ENCODE data around the gene CSK. TPM values are rescaled to one million over a fixed set of nuclear protein-coding genes. Genes with fewer than 3 reads are reported as not detected.

CSK gene
- total RNA-seq, 2 donors from 2014 or later = 64.3 to 68.5 TPM

- H3K36me3 ChIP-seq (ENCODE audit: control insufficient read depth, insufficient read depth, low read length) = peaks cover 50% of the 10 kb centered on the region
- H3K4me1 Mint-ChIP-seq = peaks cover 3% of the 10 kb centered on the region
- no peak for DNase-seq
- no peaks in the 10 kb centered on the region for H3K9me3 ChIP-seq (ENCODE audit: control insufficient read depth, low read length)
- no peak overlapping the region for H3K9ac ChIP-seq (ENCODE audit: extremely low read depth, low read length, poor library complexity, severe bottlenecking)
- H3K4me3 Mint-ChIP-seq = no peak overlapping the region
- TF ChIP-seq CTCF (conservative IDR thresholded peaks at IDR 0.05) = no peak
- no peak overlapping the region for H3K27ac Mint-ChIP-seq
- H3K36me3 Mint-ChIP-seq (ENCODE audit: low read depth) = peaks cover 35% of the 10 kb centered on the region
- 95 to 96% methylated on average over 6 to 20 of the region's 20 CpGs for whole genome bisulfite sequencing, 2 experiments (ENCODE audit: insufficient coverage in 1 of 2, insufficient read length in 1 of 2)
- H3K27ac ChIP-seq (ENCODE audit: low read depth, low read length) = no peak overlapping the region
- no peaks in the 10 kb centered on the region for H3K27me3 ChIP-seq (ENCODE audit: control insufficient read depth, insufficient read depth, low read length, poor library complexity, severe bottlenecking)
- H3K4me3 ChIP-seq (ENCODE audit: low read length) = no peak overlapping the region
- H3K27me3 Mint-ChIP-seq (ENCODE audit: insufficient read depth) = no peaks in the 10 kb centered on the region
- no peaks in the 10 kb centered on the region for H3K9me3 Mint-ChIP-seq
- H3K4me1 ChIP-seq (ENCODE audit: control insufficient read depth, insufficient read depth, low read length) = no peaks in the 10 kb centered on the region
Observed at GRCh38 chr15:74802290-74802689, 20.4 kb downstream of the CSK start.

- no peaks in the 10 kb centered on the region for H3K9me3 ChIP-seq (ENCODE audit: control insufficient read depth, low read length)
- Mint-ChIP-seq H3K4me1 (peaks cover 3% of the 10 kb centered on the region), H3K36me3 (ENCODE audit: low read depth) (peaks cover 35% of the 10 kb centered on the region), H3K9me3 (no peaks in the 10 kb centered on the region), H3K4me3 (no peak overlapping the region), H3K27me3 (ENCODE audit: insufficient read depth) (no peaks in the 10 kb centered on the region), H3K27ac (no peak overlapping the region)
- no peak overlapping the region for H3K4me3 ChIP-seq (ENCODE audit: low read length)
- peaks cover 50% of the 10 kb centered on the region for H3K36me3 ChIP-seq (ENCODE audit: control insufficient read depth, insufficient read depth, low read length)
- H3K9ac ChIP-seq (ENCODE audit: extremely low read depth, low read length, poor library complexity, severe bottlenecking) = no peak overlapping the region
- DNase-seq = no peak
- H3K27ac ChIP-seq (ENCODE audit: low read depth, low read length) = no peak overlapping the region
- TF ChIP-seq CTCF (conservative IDR thresholded peaks at IDR 0.05) = no peak
- WGBS, 2 experiments (ENCODE audit: insufficient coverage in 1 of 2, insufficient read length in 1 of 2) = 93 to 96% methylated on average over 26 to 31 of the region's 31 CpGs
- no peaks in the 10 kb centered on the region for H3K4me1 ChIP-seq (ENCODE audit: control insufficient read depth, insufficient read depth, low read length)
- no peaks in the 10 kb centered on the region for H3K27me3 ChIP-seq (ENCODE audit: control insufficient read depth, insufficient read depth, low read length, poor library complexity, severe bottlenecking)
Observed at GRCh38 chr15:74802862-74803447, 21.1 kb downstream of the CSK start.

GRCh38 chr15:74804935-74805334, 23.1 kb downstream of the CSK start:
- no peak overlapping the region for H3K4me3 Mint-ChIP-seq
- Histone ChIP-seq H3K36me3 (ENCODE audit: control insufficient read depth, insufficient read depth, low read length) (peaks cover 39% of the 10 kb centered on the region), H3K9me3 (ENCODE audit: control insufficient read depth, low read length) (no peaks in the 10 kb centered on the region), H3K9ac (ENCODE audit: extremely low read depth, low read length, poor library complexity, severe bottlenecking) (no peak overlapping the region), H3K4me3 (ENCODE audit: low read length) (no peak overlapping the region), H3K27ac (ENCODE audit: low read depth, low read length) (no peak overlapping the region), H3K27me3 (ENCODE audit: control insufficient read depth, insufficient read depth, low read length, poor library complexity, severe bottlenecking) (no peaks in the 10 kb centered on the region), H3K4me1 (ENCODE audit: control insufficient read depth, insufficient read depth, low read length) (no peaks in the 10 kb centered on the region)
- H3K36me3 Mint-ChIP-seq (ENCODE audit: low read depth) = peaks cover 35% of the 10 kb centered on the region
- H3K27ac Mint-ChIP-seq = no peak overlapping the region
- WGBS, 2 experiments (ENCODE audit: insufficient coverage in 1 of 2, insufficient read length in 1 of 2) = 89 to 95% methylated on average over 6 of the region's 6 CpGs
- no peaks in the 10 kb centered on the region for H3K27me3 Mint-ChIP-seq (ENCODE audit: insufficient read depth)
- no peak for TF ChIP-seq CTCF (conservative IDR thresholded peaks at IDR 0.05)
- peaks cover 7% of the 10 kb centered on the region for H3K4me1 Mint-ChIP-seq
- H3K9me3 Mint-ChIP-seq = no peaks in the 10 kb centered on the region
- DNase-seq = no peak

Measured in endodermal cell (in vitro differentiated cells).